A549 (cell line): ENCODE data around the gene SURF6. TPM values are rescaled to one million over a fixed set of nuclear protein-coding genes. Genes with fewer than 3 reads are reported as not detected.

ENCODE experiments used
- ATAC-seq, 2 experiments: fragments of 200-7000 bp in 1 of 2; fragments of >200 bp in 1 of 2; cut with Nextera tagmentation in 1 of 2; cut with Tn5 transposase in 1 of 2; 3 replicates each; pipeline versions ENCODE4 v1.8.0 to v1.9.1; 2018 to 2020; ENCODE audit warnings: mild to moderate bottlenecking in 1 of 2, moderate library complexity in 1 of 2
- CTCF ChIA-PET: fragments of 300-600 bp; sonication (Branson Sonifier 250); formaldehyde crosslinking; extraction: SDS; loops from one replicate; lab custom pipeline; 2021; ENCODE audit warnings: antibody characterized with exemption, inconsistent platforms; lab: Yijun Ruan, JAX
- POLR2A ChIA-PET: fragments of 350-600 bp; formaldehyde crosslinking; extraction: SDS; loops from one replicate; lab custom pipeline; 2021; ENCODE audit warnings: antibody characterized with exemption, inconsistent platforms; lab: Yijun Ruan, JAX
- DNase-seq, 2 experiments: peaks; one replicate each; pipeline versions ENCODE4 v3.0.0 to v3.0.0-alpha.2; 2011 to 2016; ENCODE audit warnings: low read depth in 1 of 2, low spot score in 1 of 2
- FAIRE-seq: peaks from 2 replicates; lab custom pipeline; 2011; peaks lifted over from hg19 to GRCh38; lab: Jason Lieb, UNC
- H3K27ac ChIP-seq, 2 experiments: fragments of >200 bp; sonication (Bioruptor Twin); formaldehyde crosslinking; 3 replicates each; pipeline ENCODE4 v1.5.1; 2016 to 2017
- H3K4me1 ChIP-seq: fragments of >200 bp; sonication (Bioruptor Twin); formaldehyde crosslinking; 3 replicates; pipeline ENCODE4 v1.6.1; 2016
- H3K4me2 ChIP-seq: fragments of >200 bp; sonication (Bioruptor Twin); formaldehyde crosslinking; 3 replicates; pipeline ENCODE4 v1.6.1; 2016
- H3K4me3 ChIP-seq: fragments of >200 bp; sonication (Bioruptor Twin); formaldehyde crosslinking; 3 replicates; pipeline ENCODE4 v1.5.1; 2016
- H3K9me3 ChIP-seq: fragments of >200 bp; sonication (Bioruptor Twin); formaldehyde crosslinking; 3 replicates; pipeline ENCODE4 v1.6.1; 2016
- CBX2 ChIP-seq: fragments of 200-600 bp; sonication (generic); IDR thresholded peaks from 2 replicates; pipeline ENCODE4 v1.6.1; 2016; ENCODE audit warnings: low read depth, mild to moderate bottlenecking, borderline replicate concordance
- CBX8 ChIP-seq: fragments of 200-600 bp; sonication (generic); IDR thresholded peaks from 2 replicates; pipeline ENCODE4 v1.6.1; 2016
- CEBPB ChIP-seq, 2 experiments: fragments of >200 bp in 1 of 2; sonication (Bioruptor Twin) in 1 of 2; formaldehyde crosslinking in 1 of 2; IDR thresholded peaks; 2 replicates each; pipeline ENCODE4 v1.6.1; 2012 to 2016
- EHMT2 ChIP-seq: fragments of 200-600 bp; sonication (generic); IDR thresholded peaks from 2 replicates; pipeline ENCODE4 v1.6.1; 2016; ENCODE audit warnings: antibody characterized with exemption, low read depth, mild to moderate bottlenecking, moderate library complexity
- EP300 ChIP-seq, 2 experiments: fragments of >200 bp; sonication (Bioruptor Twin); formaldehyde crosslinking; IDR thresholded peaks; 2 replicates in 1 of 2; 3 replicates in 1 of 2; pipeline ENCODE4 v1.6.1; 2016 to 2017
- FOXS1 ChIP-seq: fragments of 250-450 bp; sonication (Bioruptor Pico); IDR thresholded peaks from 2 replicates; pipeline ENCODE4 v1.5.0; 2020; ENCODE audit warnings: mild to moderate bottlenecking, moderate library complexity
- HOXB13 ChIP-seq: fragments of 250-450 bp; sonication (Bioruptor Pico); IDR thresholded peaks from 2 replicates; pipeline ENCODE4 v1.5.0; 2020; ENCODE audit warnings: low read depth, mild to moderate bottlenecking, moderate library complexity
- HOXB5 ChIP-seq: fragments of 250-450 bp; sonication (Bioruptor Pico); IDR thresholded peaks from 2 replicates; pipeline ENCODE4 v1.5.0; 2020; ENCODE audit warnings: mild to moderate bottlenecking, moderate library complexity
- JUN ChIP-seq, 2 experiments: fragments of >200 bp; sonication (Bioruptor Twin); formaldehyde crosslinking; IDR thresholded peaks; 2 replicates in 1 of 2; 3 replicates in 1 of 2; pipeline ENCODE4 v1.6.1; 2016 to 2017
- NPAS2 ChIP-seq: fragments of 250-450 bp; sonication (Bioruptor Pico); IDR thresholded peaks from 2 replicates; pipeline ENCODE4 v1.8.0; 2022; ENCODE audit warnings: mild to moderate bottlenecking, moderate library complexity, borderline replicate concordance
- PHF8 ChIP-seq: fragments of 200-600 bp; sonication (generic); IDR thresholded peaks from 2 replicates; pipeline ENCODE4 v1.6.1; 2016; ENCODE audit warnings: low read depth, mild to moderate bottlenecking, antibody characterized with exemption, moderate library complexity, borderline replicate concordance
- POLR2AphosphoS2 ChIP-seq: conservative IDR thresholded peaks from 2 replicates; pipeline ENCODE4 v1.6.1; 2012; ENCODE audit warnings: low read length, improper control_type of control experiment, inconsistent platforms
- RAD21 ChIP-seq, 2 experiments: fragments of >200 bp in 1 of 2; sonication (Bioruptor Twin) in 1 of 2; formaldehyde crosslinking in 1 of 2; IDR thresholded peaks in 1 of 2; conservative IDR thresholded peaks in 1 of 2; 2 replicates in 1 of 2; 3 replicates in 1 of 2; pipeline ENCODE4 v1.6.1; 2012 to 2018; ENCODE audit warnings: inconsistent platforms in 1 of 2
- RCOR1 ChIP-seq: fragments of 150-350 bp; IDR thresholded peaks from 2 replicates; pipeline ENCODE4 v1.6.1; 2014; ENCODE audit warnings: antibody characterized with exemption, low read length, low read depth
- RNF2 ChIP-seq: fragments of 200-600 bp; sonication (generic); IDR thresholded peaks from 2 replicates; pipeline ENCODE4 v1.6.1; 2016; ENCODE audit warnings: low read depth, mild to moderate bottlenecking, antibody characterized with exemption, moderate library complexity, borderline replicate concordance
- SMC3 ChIP-seq: fragments of >200 bp; sonication (Bioruptor Twin); formaldehyde crosslinking; IDR thresholded peaks from 3 replicates; pipeline ENCODE4 v1.6.1; 2018; ENCODE audit warnings: inconsistent platforms
- WGBS: methylation state at CpG from one replicate; pipeline ENCODE4 v1.1.6; 2017; ENCODE audit errors: missing lambda C conversion rate; 5-methylcytosine and 5-hydroxymethylcytosine counted together
- polyA plus RNA-seq, 4 experiments: library from polyadenylated mRNA; depleted of rRNA in 3 of 4; stranded (reverse); fragments of >200 nt; fragmentation: RNase III in 1 of 4; extraction: RNeasy Plus Mini Kit Qiagen cat#74134 plus additional on column Dnase treatment in 1 of 4; gene quantifications; 2 replicates in 3 of 4; 3 replicates in 1 of 4; pipeline ENCODE4 v1.2.3, GENCODE V29; 2011 to 2017
- TF ChIP-seq, protein P1 (sequence below): fragments of 250-450 bp; sonication (Bioruptor Pico); IDR thresholded peaks from 2 replicates; pipeline ENCODE4 v1.5.0; 2021; ENCODE audit warnings: mild to moderate bottlenecking, moderate library complexity, borderline replicate concordance
- TF ChIP-seq, protein P2 (sequence below): fragments of 200-600 bp; sonication (generic); IDR thresholded peaks from 2 replicates; pipeline ENCODE4 v1.6.1; 2016; ENCODE audit warnings: antibody characterized with exemption, mild to moderate bottlenecking, moderate library complexity

SURF6 gene
- polyA plus RNA-seq, 2 of the 4 experiments (the other 2 are of a cell fraction): 10.5 to 25.1 TPM

DNA sequence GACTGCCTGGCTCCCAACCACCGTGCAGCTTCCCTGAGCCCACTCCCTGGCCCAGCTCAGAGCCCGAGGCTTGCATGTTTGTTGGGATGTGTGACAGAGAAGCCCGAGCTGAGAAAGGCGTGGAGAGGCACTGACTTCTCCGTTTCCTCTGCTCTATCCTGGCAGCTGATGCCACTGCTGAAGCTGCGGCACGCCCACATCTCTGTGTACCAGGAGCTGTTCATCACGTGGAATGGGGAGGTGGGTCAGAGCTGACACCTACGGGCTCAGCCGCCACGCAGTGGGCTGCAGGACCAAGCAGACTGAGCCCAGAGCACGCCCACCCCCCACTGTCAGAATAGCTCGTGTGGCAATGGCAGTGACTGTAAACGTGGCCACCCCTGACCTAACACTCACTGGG is 49.5 kb upstream of the SURF6 start:
- Histone ChIP-seq H3K9me3 (no peaks in the 10 kb centered on the region), H3K4me2 (no peak overlapping the region), H3K4me3 (no peak overlapping the region), H3K4me1 (no peaks in the 10 kb centered on the region), H3K27ac (no peak overlapping the region)
- FAIRE-seq (no peak), ATAC-seq (0 out of 6 replicates have a peak, but pooled peaks of 1 of the 2 experiments have one; percentile 31), DNase-seq (no peak)
- WGBS: 63% methylated on average over 11 of the region's 14 CpGs
- CTCF ChIA-PET: interaction anchor here (1.5 to 4.2 kb wide), 5 partner anchors 12 to 200 kb away, joined by 5 to 21 read pairs (median 7); no protein-coding TSS in a partner anchor
- TF ChIP-seq, protein P1, sequence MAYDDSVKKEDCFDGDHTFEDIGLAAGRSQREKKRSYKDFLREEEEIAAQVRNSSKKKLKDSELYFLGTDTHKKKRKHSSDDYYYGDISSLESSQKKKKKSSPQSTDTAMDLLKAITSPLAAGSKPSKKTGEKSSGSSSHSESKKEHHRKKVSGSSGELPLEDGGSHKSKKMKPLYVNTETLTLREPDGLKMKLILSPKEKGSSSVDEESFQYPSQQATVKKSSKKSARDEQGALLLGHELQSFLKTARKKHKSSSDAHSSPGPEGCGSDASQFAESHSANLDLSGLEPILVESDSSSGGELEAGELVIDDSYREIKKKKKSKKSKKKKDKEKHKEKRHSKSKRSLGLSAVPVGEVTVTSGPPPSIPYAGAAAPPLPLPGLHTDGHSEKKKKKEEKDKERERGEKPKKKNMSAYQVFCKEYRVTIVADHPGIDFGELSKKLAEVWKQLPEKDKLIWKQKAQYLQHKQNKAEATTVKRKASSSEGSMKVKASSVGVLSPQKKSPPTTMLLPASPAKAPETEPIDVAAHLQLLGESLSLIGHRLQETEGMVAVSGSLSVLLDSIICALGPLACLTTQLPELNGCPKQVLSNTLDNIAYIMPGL (CRISPR knock-in tag): no peak
- TF ChIP-seq JUN (IDR thresholded peaks at IDR 0.05): no peak
- TF ChIP-seq HOXB13 (CRISPR knock-in tag): no peak
- no peak for TF ChIP-seq CBX8
- TF ChIP-seq CEBPB (IDR thresholded peaks at IDR 0.05): no peak
- no peak for TF ChIP-seq POLR2AphosphoS2
- POLR2A ChIA-PET: no interaction called here

DNA sequence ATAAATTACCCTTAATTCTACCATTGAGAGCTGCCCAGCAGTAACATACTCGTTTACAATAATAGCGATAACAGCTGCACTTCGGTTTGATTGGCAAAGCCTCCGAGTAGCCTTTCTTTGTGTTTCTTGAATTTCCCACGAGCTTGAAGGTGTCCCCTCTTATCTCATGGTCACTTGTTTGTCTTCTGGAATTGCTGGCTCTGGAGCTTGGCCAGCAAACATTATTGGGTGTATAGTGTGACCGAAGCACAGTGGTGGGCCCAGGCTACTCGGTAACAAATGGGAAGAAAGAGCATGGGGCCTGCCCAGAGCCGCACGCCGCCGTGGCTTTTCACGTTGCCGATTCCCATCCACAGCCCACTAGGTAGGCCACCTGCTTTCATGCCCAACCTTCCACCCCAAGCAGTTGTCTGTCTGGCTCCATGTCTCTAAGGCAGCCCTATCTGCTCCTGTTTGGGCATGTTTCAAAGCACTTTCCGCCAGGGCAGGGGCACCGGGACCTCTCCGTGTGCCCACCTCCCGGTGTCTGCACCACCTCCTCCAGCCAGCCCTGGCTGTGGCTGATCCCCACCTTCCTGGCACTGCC is 48.8 kb upstream of the SURF6 start:
- Histone ChIP-seq H3K4me1 (no peaks in the 10 kb centered on the region), H3K4me3 (no peak overlapping the region), H3K27ac (no peak overlapping the region), H3K4me2 (no peak overlapping the region), H3K9me3 (no peaks in the 10 kb centered on the region)
- DNase-seq (no peak), FAIRE-seq (no peak), ATAC-seq (no peak)
- WGBS: 83% methylated on average over 17 of the region's 17 CpGs
- ChIA-PET POLR2A (no interaction called here), CTCF (interaction anchor here (1.5 to 4.2 kb wide), 5 partner anchors 12 to 102 kb away, joined by 5 to 21 read pairs (median 7); no protein-coding TSS in a partner anchor)
- TF ChIP-seq EHMT2 (no peak), NPAS2 (CRISPR knock-in tag) (no peak), FOXS1 (no peak), CEBPB (IDR thresholded peaks at IDR 0.05) (no peak), CBX8 (no peak), EP300 (IDR thresholded peaks at IDR 0.05) (no peak), SMC3 (no peak)

DNA sequence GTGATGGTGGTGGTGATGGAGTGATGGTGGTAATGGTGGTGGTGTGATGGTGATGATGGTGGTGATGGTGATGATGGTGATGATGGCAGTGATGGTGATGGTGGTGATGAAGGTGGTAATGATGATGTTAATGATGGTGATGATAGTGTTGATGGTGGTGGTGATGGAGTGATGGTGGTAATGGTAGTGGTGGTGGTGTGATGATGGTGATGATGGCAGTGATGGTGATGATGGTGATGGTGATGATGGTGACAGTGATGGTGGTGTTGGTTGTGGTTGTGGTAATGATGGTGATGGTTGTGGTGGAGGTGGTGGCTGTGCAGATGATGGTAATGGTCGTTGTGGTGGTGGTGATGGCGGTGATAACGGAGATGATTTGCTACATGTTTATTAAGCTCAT is 47.5 kb upstream of the SURF6 start:
- 74% methylated on average over 3 of the region's 3 CpGs for WGBS
- POLR2A ChIA-PET: no interaction called here
- H3K4me1 ChIP-seq: no peaks in the 10 kb centered on the region
- no peak overlapping the region for H3K4me3 ChIP-seq
- no peak for TF ChIP-seq FOXS1
- TF ChIP-seq RNF2: no peak
- TF ChIP-seq HOXB5: no peak
- no peak for TF ChIP-seq PHF8
- no peak for TF ChIP-seq RAD21 (conservative IDR thresholded peaks at IDR 0.05 in 1 of 2, IDR thresholded peaks at IDR 0.05 in 1 of 2)
- TF ChIP-seq CBX2: no peak
- no peak for TF ChIP-seq RCOR1
- TF ChIP-seq, protein P2, sequence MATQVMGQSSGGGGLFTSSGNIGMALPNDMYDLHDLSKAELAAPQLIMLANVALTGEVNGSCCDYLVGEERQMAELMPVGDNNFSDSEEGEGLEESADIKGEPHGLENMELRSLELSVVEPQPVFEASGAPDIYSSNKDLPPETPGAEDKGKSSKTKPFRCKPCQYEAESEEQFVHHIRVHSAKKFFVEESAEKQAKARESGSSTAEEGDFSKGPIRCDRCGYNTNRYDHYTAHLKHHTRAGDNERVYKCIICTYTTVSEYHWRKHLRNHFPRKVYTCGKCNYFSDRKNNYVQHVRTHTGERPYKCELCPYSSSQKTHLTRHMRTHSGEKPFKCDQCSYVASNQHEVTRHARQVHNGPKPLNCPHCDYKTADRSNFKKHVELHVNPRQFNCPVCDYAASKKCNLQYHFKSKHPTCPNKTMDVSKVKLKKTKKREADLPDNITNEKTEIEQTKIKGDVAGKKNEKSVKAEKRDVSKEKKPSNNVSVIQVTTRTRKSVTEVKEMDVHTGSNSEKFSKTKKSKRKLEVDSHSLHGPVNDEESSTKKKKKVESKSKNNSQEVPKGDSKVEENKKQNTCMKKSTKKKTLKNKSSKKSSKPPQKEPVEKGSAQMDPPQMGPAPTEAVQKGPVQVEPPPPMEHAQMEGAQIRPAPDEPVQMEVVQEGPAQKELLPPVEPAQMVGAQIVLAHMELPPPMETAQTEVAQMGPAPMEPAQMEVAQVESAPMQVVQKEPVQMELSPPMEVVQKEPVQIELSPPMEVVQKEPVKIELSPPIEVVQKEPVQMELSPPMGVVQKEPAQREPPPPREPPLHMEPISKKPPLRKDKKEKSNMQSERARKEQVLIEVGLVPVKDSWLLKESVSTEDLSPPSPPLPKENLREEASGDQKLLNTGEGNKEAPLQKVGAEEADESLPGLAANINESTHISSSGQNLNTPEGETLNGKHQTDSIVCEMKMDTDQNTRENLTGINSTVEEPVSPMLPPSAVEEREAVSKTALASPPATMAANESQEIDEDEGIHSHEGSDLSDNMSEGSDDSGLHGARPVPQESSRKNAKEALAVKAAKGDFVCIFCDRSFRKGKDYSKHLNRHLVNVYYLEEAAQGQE: no peak
- no peaks in the 10 kb centered on the region for H3K9me3 ChIP-seq
- no peak for DNase-seq
- CTCF ChIA-PET: interaction anchor here (1.6 kb wide), 1 partner anchor 20 kb away, joined by 5 read pairs; no protein-coding TSS in a partner anchor
- FAIRE-seq: no peak
- H3K27ac ChIP-seq: no peak overlapping the region
- ATAC-seq: no peak
- H3K4me2 ChIP-seq: no peak overlapping the region
